ENCODE data around the gene DNAH6.

The DNAH6 gene

GRCh38 chr2:84801811-84802210 is 285.5 kb downstream of the DNAH6 start:
- no peak for DNase-seq (ENCODE audit: low read depth in 2 of 2)

- no peak for DNase-seq (ENCODE audit: low read depth in 2 of 2)
These were observed 289.1 kb downstream of the DNAH6 start for GRCh38 chr2:84805250-84805958.

- no peak for DNase-seq (ENCODE audit: low read depth in 2 of 2)
These were observed 290.8 kb downstream of the DNAH6 start for GRCh38 chr2:84807063-84807485.

- DNase-seq (ENCODE audit: low read depth in 2 of 2) = no peak
These were observed 292.0 kb downstream of the DNAH6 start for GRCh38 chr2:84808279-84808678.

- DNase-seq (ENCODE audit: low read depth in 2 of 2) = no peak
These were observed 295.6 kb downstream of the DNAH6 start for GRCh38 chr2:84811839-84812431.

GRCh38 chr2:84815146-84815545 is 298.8 kb downstream of the DNAH6 start:
- no peak for DNase-seq (ENCODE audit: low read depth in 2 of 2)

- DNase-seq (ENCODE audit: low read depth in 2 of 2) = no peak
These were observed 300.2 kb downstream of the DNAH6 start for GRCh38 chr2:84816426-84817026.

- no peak for DNase-seq (ENCODE audit: low read depth in 2 of 2)
These were observed 300.9 kb downstream of the DNAH6 start for GRCh38 chr2:84817239-84817655.

GRCh38 chr2:84821806-84822205 is 305.5 kb downstream of the DNAH6 start:
- DNase-seq (ENCODE audit: low read depth in 2 of 2) = no peak

GRCh38 chr2:84823229-84823628 is 306.9 kb downstream of the DNAH6 start:
- DNase-seq (ENCODE audit: low read depth in 2 of 2) = no peak

- no peak for DNase-seq (ENCODE audit: low read depth in 2 of 2)
These were observed 307.5 kb downstream of the DNAH6 start for GRCh38 chr2:84823788-84824187.

- no peak for DNase-seq (ENCODE audit: low read depth in 2 of 2)
These were observed 311.8 kb downstream of the DNAH6 start for GRCh38 chr2:84827978-84828575.

- no peak for DNase-seq (ENCODE audit: low read depth in 2 of 2)
These were observed 313.4 kb downstream of the DNAH6 start for GRCh38 chr2:84829693-84830092.

GRCh38 chr2:84830095-84830494 is 313.8 kb downstream of the DNAH6 start:
- DNase-seq (ENCODE audit: low read depth in 2 of 2) = no peak

GRCh38 chr2:84830758-84831500 is 314.6 kb downstream of the DNAH6 start:
- DNase-seq (ENCODE audit: low read depth in 2 of 2) = no peak

- DNase-seq (ENCODE audit: low read depth in 2 of 2) = no peak
These were observed 316.6 kb downstream of the DNAH6 start for GRCh38 chr2:84832772-84833461.

- no peak for DNase-seq (ENCODE audit: low read depth in 2 of 2)
These were observed 317.3 kb downstream of the DNAH6 start for GRCh38 chr2:84833481-84834150.

- DNase-seq (ENCODE audit: low read depth in 2 of 2) = no peak
These were observed 319.9 kb downstream of the DNAH6 start for GRCh38 chr2:84836215-84836614.

- no peak for DNase-seq (ENCODE audit: low read depth in 2 of 2)
These were observed 322.3 kb downstream of the DNAH6 start for GRCh38 chr2:84838434-84839145.

GRCh38 chr2:84839851-84840250 is 323.6 kb downstream of the DNAH6 start:
- DNase-seq (ENCODE audit: low read depth in 2 of 2) = no peak
